Keratinocyte (primary cell): ENCODE results near the gene MIEF1. TPM values are rescaled to one million over a fixed set of nuclear protein-coding genes. Genes with fewer than 3 reads are reported as not detected.

Experiments
- DNase-seq: peaks from one replicate; pipeline ENCODE4 v3.0.0-alpha.2; 2011; ENCODE audit warnings: low read depth, missing footprints, low spot score
- FAIRE-seq: peaks from 2 replicates; lab custom pipeline; 2011; peaks lifted over from hg19 to GRCh38; lab: Jason Lieb, UNC
- H2AFZ ChIP-seq: 2 replicates; pipeline ENCODE4 v1.6.0; 2012; ENCODE audit warnings: low read length, control low read depth, inconsistent platforms; ENCODE audit not compliant: control insufficient read depth
- H3K27ac ChIP-seq: 2 replicates; pipeline ENCODE4 v1.5.1; 2011; ENCODE audit warnings: low read length; ENCODE audit not compliant: control insufficient read depth, insufficient read depth
- H3K27me3 ChIP-seq: 3 replicates; pipeline ENCODE4 v1.6.0; 2011; ENCODE audit warnings: low read length; ENCODE audit not compliant: control insufficient read depth, insufficient read depth; ENCODE audit errors: extremely low read depth
- H3K36me3 ChIP-seq, 2 experiments: 2 replicates in 1 of 2; 3 replicates in 1 of 2; pipeline ENCODE4 v1.5.1; 2011; ENCODE audit warnings: low read length in 2 of 2, mild to moderate bottlenecking in 1 of 2; ENCODE audit not compliant: control insufficient read depth in 2 of 2, insufficient read depth in 2 of 2; ENCODE audit errors: extremely low read depth in 1 of 2
- H3K4me1 ChIP-seq: 3 replicates; pipeline ENCODE4 v1.5.1; 2011; ENCODE audit warnings: low read length; ENCODE audit not compliant: control insufficient read depth, insufficient read depth; ENCODE audit errors: extremely low read depth
- H3K4me2 ChIP-seq: 3 replicates; pipeline ENCODE4 v1.6.0; 2011; ENCODE audit warnings: low read depth, low read length; ENCODE audit not compliant: control insufficient read depth, insufficient read depth; ENCODE audit errors: extremely low read depth
- H3K4me3 ChIP-seq, 3 experiments: fragments of 200-600 bp in 1 of 3; sonication (generic) in 1 of 3; 2 replicates in 2 of 3; 3 replicates in 1 of 3; pipeline ENCODE4 v1.5.1; 2011 to 2016; ENCODE audit warnings: low read length in 3 of 3, mild to moderate bottlenecking in 3 of 3, control low read depth in 2 of 3, inconsistent platforms in 1 of 3, low read depth in 1 of 3, mixed read lengths in 1 of 3, mixed run types in 1 of 3, moderate library complexity in 1 of 3; ENCODE audit not compliant: control insufficient read depth in 2 of 3, insufficient read depth in 2 of 3; ENCODE audit errors: extremely low read depth in 1 of 3
- H3K79me2 ChIP-seq: 2 replicates; pipeline ENCODE4 v1.6.0; 2012; ENCODE audit warnings: low read length; ENCODE audit not compliant: control insufficient read depth, insufficient read depth
- H3K9ac ChIP-seq: 3 replicates; pipeline ENCODE4 v1.6.0; 2011; ENCODE audit warnings: low read length; ENCODE audit not compliant: control insufficient read depth, insufficient read depth; ENCODE audit errors: extremely low read depth
- H3K9me1 ChIP-seq: 3 replicates; pipeline ENCODE4 v1.6.0; 2011; ENCODE audit warnings: low read length; ENCODE audit not compliant: control insufficient read depth, insufficient read depth; ENCODE audit errors: extremely low read depth
- H3K9me3 ChIP-seq: 2 replicates; pipeline ENCODE4 v1.5.1; 2012; ENCODE audit warnings: low read depth, low read length; ENCODE audit not compliant: control insufficient read depth
- H4K20me1 ChIP-seq: 3 replicates; pipeline ENCODE4 v1.6.0; 2011; ENCODE audit warnings: low read length; ENCODE audit not compliant: control insufficient read depth, insufficient read depth; ENCODE audit errors: extremely low read depth
- CTCF ChIP-seq, 3 experiments: IDR thresholded peaks in 1 of 3; conservative IDR thresholded peaks in 1 of 3; optimal IDR thresholded peaks in 1 of 3; 2 replicates in 2 of 3; 3 replicates in 1 of 3; pipeline versions ENCODE3 to v1.5.1; 2011; ENCODE audit warnings: low read length in 3 of 3, mild to moderate bottlenecking in 3 of 3, moderate library complexity in 2 of 3, control low read depth in 1 of 3, inconsistent platforms in 1 of 3; ENCODE audit not compliant: insufficient read depth in 2 of 3; ENCODE audit errors: extremely low read depth in 1 of 3
- EZH2 ChIP-seq: IDR thresholded peaks from one replicate; pipeline ENCODE4 v1.6.1; 2012; ENCODE audit warnings: inconsistent platforms, mild to moderate bottlenecking, low read length, moderate library complexity
- dilution Hi-C: fragments of 300-500 bp; cut with MboI; formaldehyde crosslinking; loops from one replicate; pipeline ENCODE4 v1.7.0; 2020; ENCODE audit warnings: low sequenced_read_pairs; ENCODE audit not compliant: extremely low pct_ligation_motif_present
- polyA plus RNA-seq, 5 experiments: library from polyadenylated mRNA; depleted of rRNA in 3 of 5; stranded (reverse) in 3 of 5; stranded (forward) in 1 of 5; unstranded in 1 of 5; fragments of >200 nt; gene quantifications; 1 replicate in 1 of 5; 2 replicates in 3 of 5; 3 replicates in 1 of 5; pipeline versions ENCODE4 v1.2.1 to v1.2.3, GENCODE V29; 2011 to 2012; ENCODE audit warnings: missing spikeins in 2 of 5, low read depth in 1 of 5, low replicate concordance in 1 of 5

The MIEF1 gene
- polyA plus RNA-seq, 1 donor (not counting 4 experiments of a cell fraction or from before 2014, with no cell fraction given): 18.4 TPM

DNA sequence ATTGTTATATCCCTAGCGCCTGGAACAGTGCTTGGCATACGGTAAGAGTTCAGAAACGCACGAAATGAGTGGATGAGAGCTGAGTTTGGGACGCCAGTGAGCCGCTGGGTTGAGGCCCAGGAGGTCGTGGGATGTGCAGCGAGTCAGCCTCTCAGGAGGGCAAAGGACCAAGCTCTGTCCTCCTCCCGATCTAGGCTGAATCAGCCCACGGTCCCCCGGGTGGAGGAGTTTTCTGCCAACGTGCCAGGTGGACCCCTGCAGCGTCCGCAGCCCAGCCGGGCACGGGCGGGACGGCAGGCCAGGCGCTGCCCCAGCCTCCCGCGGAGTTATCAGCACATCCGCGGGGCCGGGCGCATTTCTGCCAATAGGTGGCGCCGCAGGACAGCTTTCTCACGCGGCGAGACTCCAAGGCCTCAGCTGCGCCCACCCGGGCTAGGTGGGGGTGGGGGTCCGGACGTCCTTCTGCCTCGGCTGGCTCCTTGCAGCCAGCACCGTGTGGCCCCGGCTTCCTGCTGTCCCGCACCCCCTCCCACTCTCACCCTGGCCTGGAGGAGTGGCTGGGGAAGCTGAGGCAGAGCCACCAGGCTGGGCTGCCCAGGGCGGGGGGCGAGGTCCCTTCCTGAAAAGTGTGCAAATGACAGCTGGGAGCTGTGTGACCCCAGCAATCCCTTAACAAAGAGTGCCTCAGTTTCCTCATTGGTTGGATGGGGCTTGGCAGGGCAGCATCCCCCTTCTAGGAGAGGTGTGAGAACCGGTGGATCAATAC lies 32.7 kb downstream of the MIEF1 start:
- Histone ChIP-seq H2AFZ (peak overlapping the region; percentile 96), H3K79me2 (peaks cover 25% of the 10 kb centered on the region), H3K9me3 (no peaks in the 10 kb centered on the region), H3K9me1 (no peaks in the 10 kb centered on the region), H4K20me1 (no peaks in the 10 kb centered on the region), H3K4me1 (peaks cover 25% of the 10 kb centered on the region), H3K4me3 (no peak overlapping the region), H3K36me3 (peaks cover 6% of the 10 kb centered on the region in 2 experiments), H3K9ac (peak overlapping the region; percentile 35), H3K27me3 (no peaks in the 10 kb centered on the region), H3K27ac (no peak overlapping the region), H3K4me2 (peak overlapping the region; percentile 76)
- no peak for DNase-seq
- dilution Hi-C loops: no loop called here
- no peak for FAIRE-seq
- TF ChIP-seq CTCF (optimal IDR thresholded peaks at IDR 0.05 in 1 of 3, IDR thresholded peaks at IDR 0.05 in 1 of 3, conservative IDR thresholded peaks at IDR 0.05 in 1 of 3; ENCODE audit: extremely low read depth in 1 of 3, insufficient read depth in 2 of 3, low read length in 3 of 3) (peak; percentile 68 to 97 (median 95)), EZH2 (no peak)

- Histone ChIP-seq H3K4me2 (no peak overlapping the region), H3K4me1 (peaks cover 20% of the 10 kb centered on the region), H3K9me1 (no peaks in the 10 kb centered on the region), H3K4me3 (no peak overlapping the region), H3K79me2 (peaks cover 20% of the 10 kb centered on the region), H3K9ac (no peak overlapping the region), H3K27ac (no peak overlapping the region), H3K27me3 (no peaks in the 10 kb centered on the region), H4K20me1 (no peaks in the 10 kb centered on the region), H2AFZ (no peak overlapping the region), H3K9me3 (no peaks in the 10 kb centered on the region), H3K36me3 (peaks cover under 1 to 3% of the 10 kb centered on the region in 2 experiments)
- FAIRE-seq: no peak
- no peak for DNase-seq
- dilution Hi-C loops: no loop called here
- TF ChIP-seq CTCF (optimal IDR thresholded peaks at IDR 0.05 in 1 of 3, IDR thresholded peaks at IDR 0.05 in 1 of 3, conservative IDR thresholded peaks at IDR 0.05 in 1 of 3; ENCODE audit: extremely low read depth in 1 of 3, insufficient read depth in 2 of 3, low read length in 3 of 3) (no peak), EZH2 (no peak)
Measured at GRCh38 chr22:39535357-39535725, 33.3 kb downstream of the MIEF1 start.
